ENCODE measurements around the gene GOLGA6A. TPM values are rescaled to one million over a fixed set of nuclear protein-coding genes. Genes with fewer than 3 reads are reported as not detected.

The GOLGA6A gene
- total and polyA plus RNA-seq, 2 of the 8 experiments (the other 6 are each of a cell fraction or from before 2014, with no cell fraction given), result 0.80 to 1.0 TPM

DNA sequence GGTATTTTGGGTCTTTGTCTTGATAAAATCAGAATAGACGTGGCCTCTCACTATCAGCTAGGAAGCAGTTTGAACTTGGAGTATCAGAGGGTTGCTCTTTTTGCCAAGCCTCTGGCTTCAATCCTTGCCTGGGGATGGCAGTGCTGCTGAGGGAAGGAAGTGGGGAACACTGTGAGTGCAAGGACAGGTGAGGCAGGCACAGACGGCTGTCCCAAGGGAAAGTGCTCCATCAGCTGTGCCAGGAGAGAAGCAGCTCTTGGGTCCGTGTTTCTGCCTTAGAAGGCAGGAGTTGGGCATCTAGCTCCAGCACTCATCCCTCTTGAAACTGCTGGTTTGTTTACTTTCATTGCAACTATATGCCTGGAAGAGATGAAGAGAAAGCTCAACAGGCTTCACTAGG is 54.7 kb downstream of the GOLGA6A start (continued):
- TF ChIP-seq, protein P1, sequence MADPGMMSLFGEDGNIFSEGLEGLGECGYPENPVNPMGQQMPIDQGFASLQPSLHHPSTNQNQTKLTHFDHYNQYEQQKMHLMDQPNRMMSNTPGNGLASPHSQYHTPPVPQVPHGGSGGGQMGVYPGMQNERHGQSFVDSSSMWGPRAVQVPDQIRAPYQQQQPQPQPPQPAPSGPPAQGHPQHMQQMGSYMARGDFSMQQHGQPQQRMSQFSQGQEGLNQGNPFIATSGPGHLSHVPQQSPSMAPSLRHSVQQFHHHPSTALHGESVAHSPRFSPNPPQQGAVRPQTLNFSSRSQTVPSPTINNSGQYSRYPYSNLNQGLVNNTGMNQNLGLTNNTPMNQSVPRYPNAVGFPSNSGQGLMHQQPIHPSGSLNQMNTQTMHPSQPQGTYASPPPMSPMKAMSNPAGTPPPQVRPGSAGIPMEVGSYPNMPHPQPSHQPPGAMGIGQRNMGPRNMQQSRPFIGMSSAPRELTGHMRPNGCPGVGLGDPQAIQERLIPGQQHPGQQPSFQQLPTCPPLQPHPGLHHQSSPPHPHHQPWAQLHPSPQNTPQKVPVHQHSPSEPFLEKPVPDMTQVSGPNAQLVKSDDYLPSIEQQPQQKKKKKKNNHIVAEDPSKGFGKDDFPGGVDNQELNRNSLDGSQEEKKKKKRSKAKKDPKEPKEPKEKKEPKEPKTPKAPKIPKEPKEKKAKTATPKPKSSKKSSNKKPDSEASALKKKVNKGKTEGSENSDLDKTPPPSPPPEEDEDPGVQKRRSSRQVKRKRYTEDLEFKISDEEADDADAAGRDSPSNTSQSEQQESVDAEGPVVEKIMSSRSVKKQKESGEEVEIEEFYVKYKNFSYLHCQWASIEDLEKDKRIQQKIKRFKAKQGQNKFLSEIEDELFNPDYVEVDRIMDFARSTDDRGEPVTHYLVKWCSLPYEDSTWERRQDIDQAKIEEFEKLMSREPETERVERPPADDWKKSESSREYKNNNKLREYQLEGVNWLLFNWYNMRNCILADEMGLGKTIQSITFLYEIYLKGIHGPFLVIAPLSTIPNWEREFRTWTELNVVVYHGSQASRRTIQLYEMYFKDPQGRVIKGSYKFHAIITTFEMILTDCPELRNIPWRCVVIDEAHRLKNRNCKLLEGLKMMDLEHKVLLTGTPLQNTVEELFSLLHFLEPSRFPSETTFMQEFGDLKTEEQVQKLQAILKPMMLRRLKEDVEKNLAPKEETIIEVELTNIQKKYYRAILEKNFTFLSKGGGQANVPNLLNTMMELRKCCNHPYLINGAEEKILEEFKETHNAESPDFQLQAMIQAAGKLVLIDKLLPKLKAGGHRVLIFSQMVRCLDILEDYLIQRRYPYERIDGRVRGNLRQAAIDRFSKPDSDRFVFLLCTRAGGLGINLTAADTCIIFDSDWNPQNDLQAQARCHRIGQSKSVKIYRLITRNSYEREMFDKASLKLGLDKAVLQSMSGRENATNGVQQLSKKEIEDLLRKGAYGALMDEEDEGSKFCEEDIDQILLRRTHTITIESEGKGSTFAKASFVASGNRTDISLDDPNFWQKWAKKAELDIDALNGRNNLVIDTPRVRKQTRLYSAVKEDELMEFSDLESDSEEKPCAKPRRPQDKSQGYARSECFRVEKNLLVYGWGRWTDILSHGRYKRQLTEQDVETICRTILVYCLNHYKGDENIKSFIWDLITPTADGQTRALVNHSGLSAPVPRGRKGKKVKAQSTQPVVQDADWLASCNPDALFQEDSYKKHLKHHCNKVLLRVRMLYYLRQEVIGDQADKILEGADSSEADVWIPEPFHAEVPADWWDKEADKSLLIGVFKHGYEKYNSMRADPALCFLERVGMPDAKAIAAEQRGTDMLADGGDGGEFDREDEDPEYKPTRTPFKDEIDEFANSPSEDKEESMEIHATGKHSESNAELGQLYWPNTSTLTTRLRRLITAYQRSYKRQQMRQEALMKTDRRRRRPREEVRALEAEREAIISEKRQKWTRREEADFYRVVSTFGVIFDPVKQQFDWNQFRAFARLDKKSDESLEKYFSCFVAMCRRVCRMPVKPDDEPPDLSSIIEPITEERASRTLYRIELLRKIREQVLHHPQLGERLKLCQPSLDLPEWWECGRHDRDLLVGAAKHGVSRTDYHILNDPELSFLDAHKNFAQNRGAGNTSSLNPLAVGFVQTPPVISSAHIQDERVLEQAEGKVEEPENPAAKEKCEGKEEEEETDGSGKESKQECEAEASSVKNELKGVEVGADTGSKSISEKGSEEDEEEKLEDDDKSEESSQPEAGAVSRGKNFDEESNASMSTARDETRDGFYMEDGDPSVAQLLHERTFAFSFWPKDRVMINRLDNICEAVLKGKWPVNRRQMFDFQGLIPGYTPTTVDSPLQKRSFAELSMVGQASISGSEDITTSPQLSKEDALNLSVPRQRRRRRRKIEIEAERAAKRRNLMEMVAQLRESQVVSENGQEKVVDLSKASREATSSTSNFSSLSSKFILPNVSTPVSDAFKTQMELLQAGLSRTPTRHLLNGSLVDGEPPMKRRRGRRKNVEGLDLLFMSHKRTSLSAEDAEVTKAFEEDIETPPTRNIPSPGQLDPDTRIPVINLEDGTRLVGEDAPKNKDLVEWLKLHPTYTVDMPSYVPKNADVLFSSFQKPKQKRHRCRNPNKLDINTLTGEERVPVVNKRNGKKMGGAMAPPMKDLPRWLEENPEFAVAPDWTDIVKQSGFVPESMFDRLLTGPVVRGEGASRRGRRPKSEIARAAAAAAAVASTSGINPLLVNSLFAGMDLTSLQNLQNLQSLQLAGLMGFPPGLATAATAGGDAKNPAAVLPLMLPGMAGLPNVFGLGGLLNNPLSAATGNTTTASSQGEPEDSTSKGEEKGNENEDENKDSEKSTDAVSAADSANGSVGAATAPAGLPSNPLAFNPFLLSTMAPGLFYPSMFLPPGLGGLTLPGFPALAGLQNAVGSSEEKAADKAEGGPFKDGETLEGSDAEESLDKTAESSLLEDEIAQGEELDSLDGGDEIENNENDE (IDR thresholded peaks at IDR 0.05; ENCODE audit: insufficient replicate concordance, low read length), result no peak

Data from H1 (cell line).